GM12891 (cell line): ENCODE data around the gene DUS2.
"Not testable (repeated sequence)": the region's sequence is repeated elsewhere in the genome, so short reads cannot be mapped to it uniquely, and the experiment has no call there.

Experiments used
- PAX5 ChIP-seq: IDR thresholded peaks from 2 replicates; pipeline ENCODE4 v1.6.1; 2011; ENCODE audit warnings: low read length, moderate library complexity, mild to moderate bottlenecking; ENCODE audit not compliant: insufficient read depth, severe bottlenecking
- POLR2A ChIP-seq: IDR thresholded peaks from 2 replicates; pipeline ENCODE4 v1.6.1; 2011; ENCODE audit warnings: low read depth, low read length, control low read depth
- POLR2AphosphoS5 ChIP-seq: IDR thresholded peaks from 2 replicates; pipeline ENCODE4 v1.6.1; 2011; ENCODE audit warnings: low read depth, low read length, control low read depth
- POU2F2 ChIP-seq: IDR thresholded peaks from 2 replicates; pipeline ENCODE4 v1.6.1; 2011; ENCODE audit warnings: low read depth, mild to moderate bottlenecking, control low read depth, low read length, moderate library complexity
- TAF1 ChIP-seq: IDR thresholded peaks from 2 replicates; pipeline ENCODE4 v1.6.1; 2011; ENCODE audit warnings: low read depth, low read length, control low read depth

DNA sequence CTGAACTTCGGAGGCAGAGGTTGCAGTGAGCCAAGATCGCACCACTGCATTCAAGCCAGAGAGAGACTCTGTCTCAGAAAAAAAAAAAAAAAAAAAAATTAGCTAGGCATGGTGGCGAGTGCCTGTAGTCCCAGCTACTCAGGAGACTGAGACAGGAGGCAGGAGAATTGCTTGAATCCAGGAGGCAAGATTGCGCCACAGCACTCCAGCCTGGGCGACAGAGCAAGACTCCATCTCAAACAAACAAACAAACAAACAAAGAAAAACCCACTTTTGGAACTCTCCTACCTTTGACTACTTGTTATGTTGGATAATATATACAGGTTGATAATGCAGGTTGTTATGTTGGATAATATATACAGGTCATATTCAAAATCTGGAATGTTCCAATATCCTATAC lies 97.4 kb downstream of the DUS2 start:
- TF ChIP-seq POLR2AphosphoS5, TAF1, POLR2A, POU2F2, PAX5: not testable (repeated sequence)
